ENCODE measurements around the gene RHBDL3.

GRCh38 chr17:32315171-32315570 lies 49.5 kb downstream of the RHBDL3 start:
- TF ChIP-seq CTCF (IDR thresholded peaks at IDR 0.05; ENCODE audit: insufficient read depth, low read length, poor library complexity, severe bottlenecking) (no peak), EZH2phosphoT487 (conservative IDR thresholded peaks at IDR 0.05; ENCODE audit: low read length) (no peak)

All from SU-DHL-6 (cell line).